ENCODE results near the gene MAGI2. TPM values are rescaled to one million over a fixed set of nuclear protein-coding genes. Genes with fewer than 3 reads are reported as not detected.

Gene MAGI2
- total RNA-seq, 1 donor from 2014 or later = 51.3 TPM

- no peak for ATAC-seq
- DNase-seq (ENCODE audit: low spot score) = no peak
- intact Hi-C loops (cut with DNase I) = no loop called here
These were observed 702.2 kb downstream of the MAGI2 start for GRCh38 chr7:78751253-78751652.

- intact Hi-C loops (cut with DNase I) = no loop called here
- ATAC-seq = no peak
- no peak for DNase-seq (ENCODE audit: low spot score)
These were observed 704.3 kb downstream of the MAGI2 start for GRCh38 chr7:78749052-78749746.

- DNase-seq (ENCODE audit: low spot score) (no peak), ATAC-seq (no peak)
- intact Hi-C loops (cut with DNase I) = no loop called here
These were observed 705.9 kb downstream of the MAGI2 start for GRCh38 chr7:78747592-78747991.

- ATAC-seq (no peak), DNase-seq (ENCODE audit: low spot score) (no peak)
- intact Hi-C loops (cut with DNase I) = no loop called here
These were observed 707.2 kb downstream of the MAGI2 start for GRCh38 chr7:78746301-78746700.

- DNase-seq (ENCODE audit: low spot score) (no peak), ATAC-seq (no peak)
- intact Hi-C loops (cut with DNase I) = no loop called here
These were observed 710.8 kb downstream of the MAGI2 start for GRCh38 chr7:78742694-78743093.

GRCh38 chr7:78736548-78736947, 716.9 kb downstream of the MAGI2 start:
- no peak for ATAC-seq
- no peak for DNase-seq (ENCODE audit: low spot score)
- intact Hi-C loops (cut with DNase I) = no loop called here

GRCh38 chr7:78734626-78735025, 718.8 kb downstream of the MAGI2 start:
- intact Hi-C loops (cut with DNase I) = no loop called here
- ATAC-seq (no peak), DNase-seq (ENCODE audit: low spot score) (no peak)

GRCh38 chr7:78720066-78720465, 733.4 kb downstream of the MAGI2 start:
- DNase-seq (ENCODE audit: low spot score) = no peak
- no peak for ATAC-seq
- intact Hi-C loops (cut with DNase I) = no loop called here

- ATAC-seq (no peak), DNase-seq (ENCODE audit: low spot score) (no peak)
- intact Hi-C loops (cut with DNase I) = no loop called here
These were observed 735.3 kb downstream of the MAGI2 start for GRCh38 chr7:78718212-78718611.

- DNase-seq (ENCODE audit: low spot score) (no peak), ATAC-seq (no peak)
- intact Hi-C loops (cut with DNase I) = no loop called here
These were observed 736.6 kb downstream of the MAGI2 start for GRCh38 chr7:78716876-78717275.

- DNase-seq (ENCODE audit: low spot score) (no peak), ATAC-seq (no peak)
- intact Hi-C loops (cut with DNase I) = no loop called here
These were observed 739.1 kb downstream of the MAGI2 start for GRCh38 chr7:78714356-78714755.

- DNase-seq (ENCODE audit: low spot score) (no peak), ATAC-seq (no peak)
- intact Hi-C loops (cut with DNase I) = no loop called here
These were observed 741.4 kb downstream of the MAGI2 start for GRCh38 chr7:78712111-78712510.

- no peak for DNase-seq (ENCODE audit: low spot score)
- intact Hi-C loops (cut with DNase I) = no loop called here
- no peak for ATAC-seq
These were observed 743.8 kb downstream of the MAGI2 start for GRCh38 chr7:78709658-78710057.

GRCh38 chr7:78704504-78704903, 749.0 kb downstream of the MAGI2 start:
- ATAC-seq = no peak
- intact Hi-C loops (cut with DNase I) = no loop called here
- DNase-seq (ENCODE audit: low spot score) = no peak

- DNase-seq (ENCODE audit: low spot score) = no peak
- intact Hi-C loops (cut with DNase I) = no loop called here
- no peak for ATAC-seq
These were observed 750.1 kb downstream of the MAGI2 start for GRCh38 chr7:78703391-78703790.

GRCh38 chr7:78702770-78703169, 750.7 kb downstream of the MAGI2 start:
- no peak for DNase-seq (ENCODE audit: low spot score)
- no peak for ATAC-seq
- intact Hi-C loops (cut with DNase I) = no loop called here

GRCh38 chr7:78695826-78696225, 757.6 kb downstream of the MAGI2 start:
- ATAC-seq = no peak
- no peak for DNase-seq (ENCODE audit: low spot score)
- intact Hi-C loops (cut with DNase I) = no loop called here

GRCh38 chr7:78691584-78691983, 761.9 kb downstream of the MAGI2 start:
- intact Hi-C loops (cut with DNase I) = no loop called here
- DNase-seq (ENCODE audit: low spot score) (no peak), ATAC-seq (no peak)

GRCh38 chr7:78690174-78690573, 763.3 kb downstream of the MAGI2 start:
- intact Hi-C loops (cut with DNase I) = no loop called here
- no peak for DNase-seq (ENCODE audit: low spot score)
- no peak for ATAC-seq

GRCh38 chr7:78688376-78688775, 765.1 kb downstream of the MAGI2 start:
- intact Hi-C loops (cut with DNase I) = no loop called here
- DNase-seq (ENCODE audit: low spot score) (no peak), ATAC-seq (no peak)

- ATAC-seq (no peak), DNase-seq (ENCODE audit: low spot score) (no peak)
- intact Hi-C loops (cut with DNase I) = no loop called here
These were observed 767.3 kb downstream of the MAGI2 start for GRCh38 chr7:78686189-78686588.
